Lung (tissue), 12 donors: Measurements from ENCODE around the gene GUCD1. TPM values are rescaled to one million over a fixed set of nuclear protein-coding genes. Genes with fewer than 3 reads are reported as not detected.

Source experiments
- ATAC-seq: fragments of 200-7000 bp; cut with Tn5 transposase; one replicate; pipeline ENCODE4 v1.9.1; 2020; ENCODE audit warnings: moderate number of reproducible peaks; ENCODE audit not compliant: insufficient read depth, low FRiP score
- DNase-seq, 3 donors: peaks; one replicate each; pipeline ENCODE4 v3.0.0-alpha.2; 2013 to 2017
- H3K27ac ChIP-seq, 2 donors: one replicate each; pipeline ENCODE4 v1.5.1; 2013; ENCODE audit warnings: mild to moderate bottlenecking in 2 of 2, moderate library complexity in 2 of 2, control low read depth in 1 of 2, inconsistent platforms in 1 of 2, low read depth in 1 of 2, low read length in 1 of 2
- H3K27me3 ChIP-seq, 3 donors: one replicate each; pipeline ENCODE4 v1.5.1; 2013; ENCODE audit warnings: low read length in 2 of 3; ENCODE audit not compliant: control insufficient read depth in 3 of 3, insufficient read depth in 3 of 3
- H3K36me3 ChIP-seq, 4 donors: one replicate each; pipeline ENCODE4 v1.5.1; 2013; ENCODE audit warnings: low read length in 4 of 4, mild to moderate bottlenecking in 1 of 4, moderate library complexity in 1 of 4; ENCODE audit not compliant: control insufficient read depth in 4 of 4, insufficient read depth in 4 of 4
- H3K4me1 ChIP-seq, 5 donors: one replicate each; pipeline ENCODE4 v1.5.1; 2013; ENCODE audit warnings: low read length in 5 of 5, mild to moderate bottlenecking in 2 of 5, moderate library complexity in 1 of 5; ENCODE audit not compliant: control insufficient read depth in 5 of 5, insufficient read depth in 5 of 5
- H3K4me3 ChIP-seq: one replicate; pipeline ENCODE4 v1.5.1; 2013; ENCODE audit warnings: mild to moderate bottlenecking, control low read depth, moderate library complexity
- H3K9ac ChIP-seq, 2 donors: one replicate each; pipeline ENCODE4 v1.5.1; 2013; ENCODE audit warnings: low read length in 2 of 2, control low read depth in 1 of 2; ENCODE audit not compliant: insufficient read depth in 1 of 2
- H3K9me3 ChIP-seq, 4 donors: one replicate each; pipeline ENCODE4 v1.5.1; 2013; ENCODE audit warnings: low read length in 3 of 4, mild to moderate bottlenecking in 1 of 4, moderate library complexity in 1 of 4; ENCODE audit not compliant: control insufficient read depth in 4 of 4, insufficient read depth in 3 of 4
- CTCF ChIP-seq: IDR thresholded peaks from 2 replicates; pipeline ENCODE4 v1.5.1; 2012; ENCODE audit warnings: mild to moderate bottlenecking; ENCODE audit errors: control extremely low read depth, extremely low read depth
- WGBS, 2 donors: extraction: QIAGEN DNeasy Blood & Tissue Kit; methylation state at CpG; one replicate each; pipeline ENCODE4 v1.1.7; 2013; 5-methylcytosine and 5-hydroxymethylcytosine counted together
- polyA plus RNA-seq, 2 donors: library from polyadenylated mRNA; stranded (reverse); fragments of 200-250 nt; gene quantifications; one replicate each; pipeline ENCODE4 v1.2.1, GENCODE V29; 2013
- total RNA-seq, 2 donors: library from RNA; depleted of rRNA in 1 of 2; stranded (reverse); fragments of >200 nt in 1 of 2; gene quantifications; one replicate each; pipeline ENCODE4 v1.2.1, GENCODE V29; 2014 to 2021
- donor health status: control.
- donor health status: control.
- donor health status: Bipolar disorder and iron deficiency.
- donor health status: healthy.
- donor health status: DM: yes; HTN: yes; CAD: no.

Gene GUCD1
- total and polyA plus RNA-seq, 4 donors: 87.8 to 130 (median 107) TPM

GRCh38 chr22:24592058-24592850 lies 37.3 kb upstream of the GUCD1 start:
- no peaks in the 10 kb centered on the region for H3K9me3 ChIP-seq
- peak overlapping the region in 1 of 2 donors; percentile 55 for H3K27ac ChIP-seq
- H3K36me3 ChIP-seq: peaks cover 0 to 18% (median 12%) of the 10 kb centered on the region in 4 donors
- no peak for TF ChIP-seq CTCF
- ATAC-seq: no peak
- H3K4me1 ChIP-seq: peaks cover 0 to 34% (median 9%) of the 10 kb centered on the region in 5 donors
- H3K27me3 ChIP-seq: no peaks in the 10 kb centered on the region
- peak overlapping the region; percentile 47 for H3K4me3 ChIP-seq
- WGBS, 2 donors: 10 to 11% methylated on average over 33 of the region's 33 CpGs
- peak in 2 of 3 donors; percentile 36 to 47 for DNase-seq
- peak overlapping the region; percentile 49 to 63 for H3K9ac ChIP-seq

GRCh38 chr22:24591286-24591830 lies 36.4 kb upstream of the GUCD1 start:
- ATAC-seq: no peak
- Histone ChIP-seq H3K4me3 (no peak overlapping the region), H3K27ac (no peak overlapping the region), H3K4me1 (peaks cover 0 to 34% (median 9%) of the 10 kb centered on the region in 5 donors), H3K27me3 (no peaks in the 10 kb centered on the region), H3K9me3 (no peaks in the 10 kb centered on the region), H3K36me3 (peaks cover 0 to 18% (median 12%) of the 10 kb centered on the region in 4 donors), H3K9ac (no peak overlapping the region)
- TF ChIP-seq CTCF: no peak
- 96% methylated on average over 6 of the region's 6 CpGs for WGBS, 2 donors
- DNase-seq: no peak

GRCh38 chr22:24590596-24591173 lies 35.7 kb upstream of the GUCD1 start:
- Histone ChIP-seq H3K4me1 (peaks cover 0 to 34% (median 9%) of the 10 kb centered on the region in 5 donors), H3K27me3 (no peaks in the 10 kb centered on the region), H3K9me3 (no peaks in the 10 kb centered on the region), H3K27ac (no peak overlapping the region), H3K9ac (no peak overlapping the region), H3K36me3 (peaks cover 0 to 21% (median 13%) of the 10 kb centered on the region in 4 donors), H3K4me3 (no peak overlapping the region)
- DNase-seq: no peak
- ATAC-seq: no peak
- no peak for TF ChIP-seq CTCF
- WGBS, 2 donors: 98 to 99% methylated on average over 12 of the region's 12 CpGs
